HL-60/S4 (cell line): ENCODE measurements around the gene FBH1.
"Not testable (repeated sequence)": the region's sequence is repeated elsewhere in the genome, so short reads cannot be mapped to it uniquely, and the experiment has no call there.

Experiments
- in situ Hi-C: fragments of 300-500 bp; cut with MboI; formaldehyde crosslinking; loops from 2 replicates; pipeline ENCODE4 v1.14.3; 2022; ENCODE audit warnings: low sequenced_read_pairs

Gene FBH1

GRCh38 chr10:5956146-5956936 lies 66.3 kb downstream of the FBH1 start:
- in situ Hi-C loops: no loop called here

GRCh38 chr10:5958077-5958476 lies 68.0 kb downstream of the FBH1 start:
- in situ Hi-C loops: no loop called here

GRCh38 chr10:5958675-5959074 lies 68.6 kb downstream of the FBH1 start:
- in situ Hi-C loops: no loop called here

DNA sequence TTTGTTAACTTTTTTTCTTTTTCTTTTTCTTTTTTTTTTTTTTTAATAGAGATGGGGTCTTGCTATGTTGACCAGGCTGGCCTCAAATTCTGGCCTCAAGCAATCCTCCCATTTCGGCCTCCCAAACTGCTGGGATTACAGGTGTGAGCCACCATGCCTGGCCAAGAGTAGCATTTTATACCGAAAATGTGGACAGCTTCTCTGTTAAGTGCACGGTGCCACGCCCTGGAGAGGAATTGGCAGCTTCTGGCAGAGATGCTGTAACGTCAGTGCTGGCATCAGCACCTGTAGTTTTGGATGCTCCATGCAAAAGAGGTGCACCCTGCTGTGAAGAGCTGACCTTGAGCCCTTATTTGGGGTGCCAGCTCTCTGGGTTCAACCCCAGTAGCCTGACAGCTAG lies 69.1 kb downstream of the FBH1 start:
- in situ Hi-C loops: no loop called here

- in situ Hi-C loops: no loop called here
Observed at GRCh38 chr10:5959581-5960069, 69.6 kb downstream of the FBH1 start.

GRCh38 chr10:5960070-5960972 lies 70.3 kb downstream of the FBH1 start:
- in situ Hi-C loops: no loop called here

DNA sequence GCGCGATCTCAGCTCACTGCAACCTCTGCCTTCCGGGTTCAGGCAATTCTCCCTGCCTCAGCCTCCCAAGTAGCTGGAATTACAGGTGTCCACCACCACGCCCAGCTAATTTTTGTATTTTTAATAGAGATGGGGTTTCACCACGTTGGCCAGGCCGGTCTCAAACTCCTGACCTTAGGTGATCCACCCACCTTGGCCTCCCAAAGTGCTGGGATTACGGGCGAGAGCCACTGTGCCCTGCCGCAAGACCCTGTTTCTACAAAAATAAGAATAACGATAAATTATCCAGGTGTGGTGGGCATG lies 70.9 kb downstream of the FBH1 start:
- in situ Hi-C loops: not testable (repeated sequence)

- in situ Hi-C loops: no loop called here
Observed at GRCh38 chr10:5961405-5962100, 71.5 kb downstream of the FBH1 start.

- in situ Hi-C loops: not testable (repeated sequence)
Observed at GRCh38 chr10:5962358-5962940, 72.4 kb downstream of the FBH1 start.

DNA sequence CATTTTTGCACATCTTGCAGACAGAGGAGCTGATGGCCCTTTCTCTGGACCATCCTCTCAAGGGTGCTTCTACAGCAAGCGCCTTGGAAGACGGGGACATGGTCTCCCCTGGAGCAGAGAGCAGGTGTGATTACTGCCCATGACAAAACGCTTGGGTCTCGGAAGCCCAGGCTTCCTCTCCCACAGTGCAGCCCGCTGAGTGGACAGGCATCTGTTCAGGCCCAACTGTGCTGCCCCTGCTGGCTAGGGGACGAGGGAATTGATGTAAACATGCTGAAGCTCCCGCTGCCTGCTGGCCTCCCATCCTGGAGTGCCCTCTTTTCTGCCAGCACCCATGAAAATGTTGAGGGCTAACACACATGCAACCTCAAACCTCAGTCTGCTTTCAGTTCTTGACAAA lies 73.0 kb downstream of the FBH1 start:
- in situ Hi-C loops: no loop called here

DNA sequence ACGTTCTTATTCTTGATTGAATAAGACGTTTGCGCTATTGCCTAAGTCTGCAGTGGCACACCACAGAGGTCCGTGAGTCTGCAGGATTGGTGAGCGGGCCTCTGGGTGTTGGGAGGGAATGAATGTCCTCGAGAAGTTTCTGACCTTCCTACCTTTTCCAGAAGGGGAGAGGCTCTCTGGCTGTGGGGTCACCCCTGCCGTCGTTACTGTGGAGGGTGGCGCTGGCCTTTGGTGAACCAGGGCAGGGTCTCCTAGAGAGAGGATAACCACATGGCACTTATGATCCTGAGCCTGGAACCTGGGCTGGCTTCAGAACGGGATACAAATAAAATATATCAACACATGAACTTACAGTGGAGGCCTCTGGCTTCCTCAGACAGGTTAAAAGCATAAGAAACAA lies 73.5 kb downstream of the FBH1 start:
- in situ Hi-C loops: no loop called here

- in situ Hi-C loops: no loop called here
Observed at GRCh38 chr10:5964736-5965135, 74.7 kb downstream of the FBH1 start.

DNA sequence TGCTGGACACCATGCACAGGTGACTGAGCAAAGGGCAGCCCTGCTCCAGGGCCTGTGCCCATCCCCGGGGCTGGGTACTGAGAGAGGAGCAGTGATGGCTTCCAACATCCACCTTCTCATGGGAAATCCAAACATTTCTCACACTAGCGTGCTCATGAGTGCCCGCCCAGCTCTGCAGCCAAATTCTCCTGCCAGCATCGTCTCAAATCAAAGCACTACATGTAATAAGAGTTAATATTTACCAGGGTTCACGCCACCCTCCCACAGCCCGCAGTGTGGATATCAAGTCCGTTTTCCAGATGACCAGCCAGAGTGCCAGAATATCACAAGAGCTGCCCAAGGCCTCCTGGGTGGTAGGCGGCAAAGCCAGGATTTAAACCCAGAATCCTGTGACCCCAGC lies 75.2 kb downstream of the FBH1 start:
- in situ Hi-C loops: no loop called here

GRCh38 chr10:5968037-5968680 lies 78.1 kb downstream of the FBH1 start:
- in situ Hi-C loops: no loop called here

GRCh38 chr10:5968681-5969453 lies 78.8 kb downstream of the FBH1 start:
- in situ Hi-C loops: no loop called here

DNA sequence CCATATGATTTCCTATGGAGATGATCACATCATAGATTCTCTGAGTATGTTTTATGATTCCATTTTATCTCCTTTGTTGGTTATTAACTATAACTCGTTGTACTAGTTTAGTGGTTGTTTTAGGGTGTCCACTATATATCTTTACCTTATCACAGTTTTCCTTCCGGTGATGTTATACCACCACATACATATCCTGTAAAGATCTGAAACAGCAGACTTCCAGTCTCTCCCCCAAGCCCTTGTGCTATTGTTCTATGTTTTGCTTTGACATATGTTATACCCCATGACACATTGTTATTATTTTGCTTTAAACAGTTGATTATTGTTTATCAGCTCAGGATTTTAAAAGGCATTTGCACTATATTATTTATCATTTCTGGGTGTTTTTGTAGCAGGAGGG lies 80.0 kb downstream of the FBH1 start:
- in situ Hi-C loops: no loop called here

DNA sequence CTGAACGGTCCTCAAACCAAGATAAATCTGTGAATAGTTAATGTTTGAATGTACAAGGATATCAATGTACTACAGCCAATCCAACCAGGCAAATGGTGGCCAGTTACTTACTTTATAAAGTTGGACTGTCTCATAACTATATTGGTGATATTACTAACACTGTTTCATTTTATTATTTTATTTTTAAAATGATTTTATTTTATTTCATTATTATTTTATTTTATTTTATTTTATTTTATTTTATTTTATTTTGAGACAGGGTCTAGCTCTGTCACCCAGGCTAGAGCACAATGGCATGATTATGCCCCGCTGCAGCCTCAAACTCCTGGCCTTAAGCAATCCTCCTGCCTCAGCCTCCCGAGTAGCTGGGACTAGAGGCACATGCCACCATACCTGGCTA lies 80.5 kb downstream of the FBH1 start:
- in situ Hi-C loops: no loop called here

GRCh38 chr10:5971315-5971832 lies 81.3 kb downstream of the FBH1 start:
- in situ Hi-C loops: no loop called here

- in situ Hi-C loops: no loop called here
Observed at GRCh38 chr10:5971886-5972285, 81.8 kb downstream of the FBH1 start.

- in situ Hi-C loops: no loop called here
Observed at GRCh38 chr10:5973069-5973468, 83.0 kb downstream of the FBH1 start.
